WTC11 (cell line): Measurements from ENCODE around the gene MAP1B. TPM values are rescaled to one million over a fixed set of nuclear protein-coding genes. Genes with fewer than 3 reads are reported as not detected.

ENCODE experiments used
- ATAC-seq: fragments of 200-7000 bp; cut with Tn5 transposase; 2 replicates; pipeline ENCODE4 v1.10.0; 2021; ENCODE audit warnings: mild to moderate bottlenecking, moderate library complexity
- CTCF ChIA-PET: fragments of 300-600 bp; sonication (Branson Sonifier 250); formaldehyde crosslinking; loops from one replicate; lab custom pipeline; 2021; ENCODE audit warnings: antibody characterized with exemption; lab: Charles Lee
- POLR2A ChIA-PET: fragments of 350-600 bp; sonication (Branson Sonifier 250); formaldehyde crosslinking; loops from one replicate; lab custom pipeline; 2021; ENCODE audit warnings: antibody characterized with exemption; lab: Charles Lee
- DNase-seq: peaks from one replicate; pipeline ENCODE4 v3.0.0; 2021; ENCODE audit warnings: low spot score
- H3K27ac Mint-ChIP-seq: 2 replicates; pipeline ENCODE4 v1.8.0; 2021; ENCODE audit warnings: mixed read lengths
- H3K27me3 Mint-ChIP-seq: 2 replicates; pipeline ENCODE4 v1.8.0; 2021; ENCODE audit warnings: low read depth, mild to moderate bottlenecking, moderate library complexity, mixed read lengths
- H3K36me3 Mint-ChIP-seq: 2 replicates; pipeline ENCODE4 v1.8.0; 2021; ENCODE audit warnings: mixed read lengths
- H3K4me1 Mint-ChIP-seq: 2 replicates; pipeline ENCODE4 v1.8.0; 2022; ENCODE audit warnings: mixed read lengths
- H3K4me3 Mint-ChIP-seq: 2 replicates; pipeline ENCODE4 v1.8.0; 2021; ENCODE audit warnings: mild to moderate bottlenecking, moderate library complexity, mixed read lengths
- H3K9me3 Mint-ChIP-seq: 2 replicates; pipeline ENCODE4 v1.8.0; 2021; ENCODE audit warnings: mixed read lengths
- AR ChIP-seq: fragments of 250-450 bp; sonication (Bioruptor Pico); IDR thresholded peaks from 2 replicates; pipeline ENCODE4 v1.9.0; 2021; ENCODE audit warnings: mild to moderate bottlenecking
- GABPB1 ChIP-seq: sonication (generic); formaldehyde crosslinking; IDR thresholded peaks from 2 replicates; pipeline ENCODE4 v1.8.1; 2023; ENCODE audit warnings: mild to moderate bottlenecking, missing genetic modification reagents
- HMGA2 ChIP-seq: fragments of 250-450 bp; sonication (Bioruptor Pico); IDR thresholded peaks from 2 replicates; pipeline ENCODE4 v1.4.0; 2021; ENCODE audit warnings: mild to moderate bottlenecking, moderate library complexity
- JAZF1 ChIP-seq: fragments of 250-450 bp; sonication (Bioruptor Pico); IDR thresholded peaks from 2 replicates; pipeline ENCODE4 v1.9.0; 2021; ENCODE audit warnings: moderate library complexity, mild to moderate bottlenecking, inconsistent platforms
- NR1H2 ChIP-seq: sonication (generic); formaldehyde crosslinking; IDR thresholded peaks from 2 replicates; pipeline ENCODE4 v1.9.0; 2021; ENCODE audit warnings: mild to moderate bottlenecking, moderate library complexity, missing genetic modification reagents
- NR2C2 ChIP-seq: sonication (generic); formaldehyde crosslinking; IDR thresholded peaks from 2 replicates; pipeline ENCODE4 v1.8.0; 2022; ENCODE audit warnings: mild to moderate bottlenecking, missing genetic modification reagents
- OVOL2 ChIP-seq: fragments of 250-450 bp; sonication (Bioruptor Pico); IDR thresholded peaks from 2 replicates; pipeline ENCODE4 v1.9.0; 2021; ENCODE audit warnings: mild to moderate bottlenecking, borderline replicate concordance
- PRDM15 ChIP-seq: sonication (generic); formaldehyde crosslinking; IDR thresholded peaks from 2 replicates; pipeline ENCODE4 v1.8.0; 2022; ENCODE audit warnings: missing genetic modification reagents
- TCF7 ChIP-seq: sonication (generic); formaldehyde crosslinking; IDR thresholded peaks from 2 replicates; pipeline ENCODE4 v1.8.0; 2022; ENCODE audit warnings: mild to moderate bottlenecking, low read depth, missing genetic modification reagents, moderate library complexity
- ZNF219 ChIP-seq: sonication (generic); formaldehyde crosslinking; IDR thresholded peaks from 2 replicates; pipeline ENCODE4 v1.8.0; 2023; ENCODE audit warnings: missing genetic modification reagents, mild to moderate bottlenecking, borderline replicate concordance
- ZNF317 ChIP-seq: sonication (generic); formaldehyde crosslinking; IDR thresholded peaks from 2 replicates; pipeline ENCODE4 v1.8.1; 2023; ENCODE audit warnings: low read depth, mild to moderate bottlenecking, moderate library complexity, missing genetic modification reagents, borderline replicate concordance
- ZSCAN18 ChIP-seq: fragments of 250-450 bp; sonication (Bioruptor Pico); IDR thresholded peaks from 2 replicates; pipeline ENCODE4 v2.1.2; 2022; ENCODE audit warnings: mild to moderate bottlenecking, moderate library complexity
- total RNA-seq: library from RNA; stranded (reverse); gene quantifications from 3 replicates; pipeline ENCODE4 v1.2.3, GENCODE V29; 2021
- TF ChIP-seq, protein P1 (sequence below): sonication (generic); formaldehyde crosslinking; IDR thresholded peaks from 2 replicates; pipeline ENCODE4 v1.8.1; 2022; ENCODE audit warnings: mild to moderate bottlenecking, missing genetic modification reagents, moderate library complexity, borderline replicate concordance
- TF ChIP-seq, protein P2 (sequence below): sonication (generic); formaldehyde crosslinking; IDR thresholded peaks from 2 replicates; pipeline ENCODE4 v1.8.0; 2023; ENCODE audit warnings: missing genetic modification reagents, mild to moderate bottlenecking, borderline replicate concordance

Gene MAP1B
- total RNA-seq, 1 experiment from 2014 or later = 95.0 TPM

GRCh38 chr5:72245546-72245945 is 138.3 kb downstream of the MAP1B start:
- Mint-ChIP-seq H3K4me3 (no peak overlapping the region), H3K4me1 (peaks cover 68% of the 10 kb centered on the region), H3K9me3 (no peaks in the 10 kb centered on the region), H3K27me3 (no peaks in the 10 kb centered on the region), H3K36me3 (no peaks in the 10 kb centered on the region; the same call in 1 of the 2 replicates), H3K27ac (peak overlapping the region; percentile 89; the same call in 1 of the 2 replicates)
- POLR2A ChIA-PET = no interaction called here
- TF ChIP-seq ZSCAN18 = no peak
- TF ChIP-seq OVOL2 = no peak
- TF ChIP-seq TCF7 (CRISPR knock-in tag) = no peak
- TF ChIP-seq GABPB1 (CRISPR knock-in tag) = no peak
- TF ChIP-seq ZNF317 (CRISPR knock-in tag) = no peak
- TF ChIP-seq PRDM15 (CRISPR knock-in tag) = no peak
- TF ChIP-seq JAZF1 (CRISPR knock-in tag) = no peak
- no peak for TF ChIP-seq HMGA2 (CRISPR knock-in tag)
- TF ChIP-seq, protein P1, sequence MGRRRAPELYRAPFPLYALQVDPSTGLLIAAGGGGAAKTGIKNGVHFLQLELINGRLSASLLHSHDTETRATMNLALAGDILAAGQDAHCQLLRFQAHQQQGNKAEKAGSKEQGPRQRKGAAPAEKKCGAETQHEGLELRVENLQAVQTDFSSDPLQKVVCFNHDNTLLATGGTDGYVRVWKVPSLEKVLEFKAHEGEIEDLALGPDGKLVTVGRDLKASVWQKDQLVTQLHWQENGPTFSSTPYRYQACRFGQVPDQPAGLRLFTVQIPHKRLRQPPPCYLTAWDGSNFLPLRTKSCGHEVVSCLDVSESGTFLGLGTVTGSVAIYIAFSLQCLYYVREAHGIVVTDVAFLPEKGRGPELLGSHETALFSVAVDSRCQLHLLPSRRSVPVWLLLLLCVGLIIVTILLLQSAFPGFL (CRISPR knock-in tag) = no peak
- no peak for TF ChIP-seq NR2C2
- TF ChIP-seq AR = no peak
- no peak for TF ChIP-seq NR1H2 (CRISPR knock-in tag)
- TF ChIP-seq, protein P2, sequence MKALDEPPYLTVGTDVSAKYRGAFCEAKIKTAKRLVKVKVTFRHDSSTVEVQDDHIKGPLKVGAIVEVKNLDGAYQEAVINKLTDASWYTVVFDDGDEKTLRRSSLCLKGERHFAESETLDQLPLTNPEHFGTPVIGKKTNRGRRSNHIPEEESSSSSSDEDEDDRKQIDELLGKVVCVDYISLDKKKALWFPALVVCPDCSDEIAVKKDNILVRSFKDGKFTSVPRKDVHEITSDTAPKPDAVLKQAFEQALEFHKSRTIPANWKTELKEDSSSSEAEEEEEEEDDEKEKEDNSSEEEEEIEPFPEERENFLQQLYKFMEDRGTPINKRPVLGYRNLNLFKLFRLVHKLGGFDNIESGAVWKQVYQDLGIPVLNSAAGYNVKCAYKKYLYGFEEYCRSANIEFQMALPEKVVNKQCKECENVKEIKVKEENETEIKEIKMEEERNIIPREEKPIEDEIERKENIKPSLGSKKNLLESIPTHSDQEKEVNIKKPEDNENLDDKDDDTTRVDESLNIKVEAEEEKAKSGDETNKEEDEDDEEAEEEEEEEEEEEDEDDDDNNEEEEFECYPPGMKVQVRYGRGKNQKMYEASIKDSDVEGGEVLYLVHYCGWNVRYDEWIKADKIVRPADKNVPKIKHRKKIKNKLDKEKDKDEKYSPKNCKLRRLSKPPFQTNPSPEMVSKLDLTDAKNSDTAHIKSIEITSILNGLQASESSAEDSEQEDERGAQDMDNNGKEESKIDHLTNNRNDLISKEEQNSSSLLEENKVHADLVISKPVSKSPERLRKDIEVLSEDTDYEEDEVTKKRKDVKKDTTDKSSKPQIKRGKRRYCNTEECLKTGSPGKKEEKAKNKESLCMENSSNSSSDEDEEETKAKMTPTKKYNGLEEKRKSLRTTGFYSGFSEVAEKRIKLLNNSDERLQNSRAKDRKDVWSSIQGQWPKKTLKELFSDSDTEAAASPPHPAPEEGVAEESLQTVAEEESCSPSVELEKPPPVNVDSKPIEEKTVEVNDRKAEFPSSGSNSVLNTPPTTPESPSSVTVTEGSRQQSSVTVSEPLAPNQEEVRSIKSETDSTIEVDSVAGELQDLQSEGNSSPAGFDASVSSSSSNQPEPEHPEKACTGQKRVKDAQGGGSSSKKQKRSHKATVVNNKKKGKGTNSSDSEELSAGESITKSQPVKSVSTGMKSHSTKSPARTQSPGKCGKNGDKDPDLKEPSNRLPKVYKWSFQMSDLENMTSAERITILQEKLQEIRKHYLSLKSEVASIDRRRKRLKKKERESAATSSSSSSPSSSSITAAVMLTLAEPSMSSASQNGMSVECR (CRISPR knock-in tag) = no peak
- no peak for TF ChIP-seq ZNF219
- CTCF ChIA-PET = interaction anchor here (0.6 to 1.3 kb wide), 13 partner anchors 9 to 465 kb away, joined by 3 to 7 read pairs (median 3); no protein-coding TSS in a partner anchor
- no peak for ATAC-seq
- DNase-seq = no peak
